H1 (cell line): ENCODE results near the gene COL28A1. TPM values are rescaled to one million over a fixed set of nuclear protein-coding genes. Genes with fewer than 3 reads are reported as not detected.

Experiments used
- CTCF ChIP-seq, 3 experiments: IDR thresholded peaks; 1 replicate in 2 of 3; 2 replicates in 1 of 3; pipeline versions ENCODE4 v1.5.1 to v1.6.1; 2011; ENCODE audit warnings: low read length in 3 of 3, mild to moderate bottlenecking in 3 of 3, inconsistent platforms in 2 of 3, low read depth in 1 of 3, moderate library complexity in 1 of 3; ENCODE audit not compliant: insufficient read depth in 1 of 3; ENCODE audit errors: control extremely low read depth in 1 of 3
- RNF2 ChIP-seq: fragments of 200-900, 300-1000 bp; sonication (generic); IDR thresholded peaks from 2 replicates; pipeline ENCODE4 v1.7.1; 2016; ENCODE audit warnings: borderline replicate concordance, low read depth, mild to moderate bottlenecking, antibody characterized with exemption, low read length; ENCODE audit not compliant: poor library complexity, severe bottlenecking; ENCODE audit errors: missing control alignments
- SP2 ChIP-seq: IDR thresholded peaks from 2 replicates; pipeline ENCODE4 v1.6.1; 2012; ENCODE audit warnings: mild to moderate bottlenecking, low read length, inconsistent platforms
- USF2 ChIP-seq: IDR thresholded peaks from 2 replicates; pipeline ENCODE4 v1.6.1; 2011; ENCODE audit warnings: low read length, improper control_type of control experiment
- polyA plus RNA-seq, 7 experiments: library from polyadenylated mRNA; depleted of rRNA in 3 of 7; stranded (reverse) in 5 of 7; unstranded in 2 of 7; fragments of >200 nt in 5 of 7; fragments of 200-250 nt in 2 of 7; gene quantifications; 1 replicate in 5 of 7; 2 replicates in 1 of 7; 4 replicates in 1 of 7; pipeline versions ENCODE4 v1.2.1 to v1.2.3, GENCODE V29; 2011 to 2013; ENCODE audit warnings: missing spikeins in 2 of 7, mixed read lengths in 2 of 7
- total RNA-seq: library from RNA; stranded (reverse); fragmentation: NEBNext Ultra II Directional; extraction: Animal tissue kit (Norgen Biotek cat#: 25700); gene quantifications from 2 replicates; pipeline ENCODE4 v1.2.1, GENCODE V29; 2021

Gene COL28A1
- total and polyA plus RNA-seq, 2 of the 8 experiments (the other 6 are each of a cell fraction or from before 2014, with no cell fraction given) = 0.22 to 0.38 TPM

- TF ChIP-seq USF2 (no peak), RNF2 (no peak), CTCF (IDR thresholded peaks at IDR 0.05; ENCODE audit: control extremely low read depth in 1 of 3, insufficient read depth in 1 of 3, low read depth in 1 of 3, low read length in 3 of 3) (no peak), SP2 (no peak)
Measured at GRCh38 chr7:7583731-7584130, 48.1 kb upstream of the COL28A1 start (continued).
